Stimulated activated CD8-positive, alpha-beta memory T cell treated with anti-CD3 and anti-CD28 coated beads, Interleukin-15, amount 100 ng/mL, for 48 hours (primary cell): ENCODE measurements around the gene CUEDC1.
"Not testable (repeated sequence)": the region's sequence is repeated elsewhere in the genome, so short reads cannot be mapped to it uniquely, and the experiment has no call there.

Experiments used
- DNase-seq, 2 donors: peaks; one replicate each; pipeline ENCODE4 v3.0.0-alpha.2; 2020; ENCODE audit warnings: low read depth in 2 of 2

The CUEDC1 gene

DNA sequence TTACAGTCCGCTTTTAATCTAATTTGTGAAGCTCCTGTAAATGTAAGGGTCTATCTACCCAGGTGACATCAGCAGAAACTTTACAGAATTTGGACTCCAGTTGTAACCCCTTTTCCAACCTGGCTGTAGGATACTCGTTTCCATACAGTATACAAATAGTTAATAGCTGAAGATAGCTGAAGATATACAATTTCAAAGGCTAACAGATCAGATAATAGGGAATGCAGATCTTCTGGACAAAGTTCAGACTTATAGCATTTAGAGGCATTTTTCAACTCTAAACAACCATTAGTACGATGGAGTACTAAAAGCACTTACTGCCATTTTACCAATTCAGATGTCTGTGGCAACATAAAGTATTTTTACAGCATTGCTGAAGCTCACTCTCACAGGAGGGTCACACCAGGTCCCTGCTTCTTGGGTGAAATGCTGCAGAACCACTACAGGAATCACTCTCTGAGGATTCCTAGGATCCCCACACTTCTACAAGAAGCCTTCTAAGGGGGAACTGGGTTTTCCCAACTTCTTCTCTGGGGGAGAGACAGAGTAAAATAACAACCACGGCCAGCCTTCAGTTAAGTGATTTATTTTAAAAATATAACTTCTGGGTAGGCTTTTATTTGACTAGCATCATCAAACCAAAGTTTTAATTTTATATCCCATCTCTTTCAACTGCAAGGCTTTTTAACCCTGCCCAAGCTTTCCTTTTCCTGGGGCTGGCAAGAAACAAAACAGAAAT, 29.9 kb upstream of the CUEDC1 start:
- DNase-seq, result no peak

DNA sequence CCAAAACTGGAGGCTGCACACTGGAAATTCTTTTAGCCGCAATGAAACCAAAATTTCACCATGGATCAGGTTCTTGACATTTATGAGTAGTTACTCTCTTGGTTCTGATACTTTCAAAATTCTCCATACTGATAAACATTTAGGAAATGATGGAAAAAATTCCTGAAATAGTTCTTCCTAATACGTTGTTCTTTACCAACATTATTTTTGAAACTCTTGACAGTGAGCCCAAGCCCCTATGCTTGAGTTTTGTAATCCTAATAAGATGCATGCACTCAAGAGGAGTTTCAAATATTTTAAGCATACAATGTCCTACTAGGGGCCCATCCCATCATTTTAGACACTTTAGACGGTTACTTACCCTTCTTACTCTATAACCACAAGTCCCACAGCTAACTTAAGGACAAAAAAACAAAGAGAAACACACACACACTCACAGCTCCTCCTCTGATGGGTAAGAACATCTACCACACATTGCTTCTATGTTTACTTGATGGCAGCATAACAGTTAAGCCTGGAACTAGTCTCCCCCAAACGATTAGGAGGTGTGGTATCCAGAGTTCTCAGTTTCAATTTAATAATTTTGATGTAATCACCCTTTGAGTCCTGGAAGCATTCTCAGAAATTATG, 29.2 kb upstream of the CUEDC1 start:
- no peak for DNase-seq

DNA sequence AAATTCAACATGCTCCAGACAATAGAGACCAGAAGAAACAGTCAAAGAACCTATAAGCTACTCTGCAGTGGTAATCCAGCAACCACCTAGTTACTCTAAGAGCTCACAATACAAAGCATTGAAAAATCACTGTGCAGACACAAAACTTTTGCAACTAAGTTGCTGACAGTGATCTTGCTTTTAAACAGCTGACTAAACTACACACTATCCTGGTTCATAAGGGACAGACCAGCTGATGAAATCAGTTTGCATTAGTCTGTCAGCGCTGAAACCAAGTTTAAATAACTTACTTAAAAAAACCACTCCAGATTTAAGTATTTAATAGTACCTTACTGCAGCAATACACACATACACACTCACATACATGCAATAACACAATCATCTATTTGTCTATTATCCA, 28.2 kb upstream of the CUEDC1 start:
- no peak for DNase-seq

DNA sequence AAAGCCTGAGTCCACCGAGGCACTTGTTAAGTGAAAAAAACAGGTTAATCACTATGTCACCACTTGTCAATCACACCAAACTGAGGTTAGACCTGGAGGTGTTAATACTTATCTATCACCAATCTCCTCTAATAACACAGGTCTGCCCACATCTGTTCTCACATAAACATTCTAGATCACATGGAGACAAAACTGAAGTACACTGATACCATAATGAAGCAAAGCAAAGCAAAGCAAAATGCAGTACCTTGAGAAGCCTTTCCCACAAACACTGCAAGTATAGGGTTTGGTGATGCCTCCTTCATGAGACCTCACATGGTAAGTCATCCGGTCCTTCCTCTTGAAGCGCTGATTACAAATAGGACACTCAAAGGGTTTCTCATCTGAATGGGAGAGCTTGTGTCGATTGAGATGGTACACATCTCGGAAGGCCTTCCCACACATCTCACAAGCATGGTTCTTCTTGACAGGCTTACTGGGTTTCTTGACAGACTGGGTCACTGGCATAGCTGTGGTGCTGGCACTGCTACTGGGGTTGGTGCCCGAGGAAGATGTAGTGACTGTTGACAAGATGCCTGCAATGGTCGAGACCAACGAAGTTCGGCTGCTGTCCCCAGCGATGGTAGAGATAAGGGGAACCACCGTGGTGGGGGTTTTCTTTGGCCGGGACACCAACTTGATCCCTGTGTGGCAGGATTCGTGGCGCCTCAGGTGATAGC, 27.4 kb upstream of the CUEDC1 start:
- DNase-seq, result no peak

GRCh38 chr17:57980522-57980921, 25.3 kb upstream of the CUEDC1 start:
- no peak for DNase-seq

GRCh38 chr17:57979076-57979475, 23.9 kb upstream of the CUEDC1 start:
- no peak for DNase-seq

GRCh38 chr17:57976594-57976993, 21.4 kb upstream of the CUEDC1 start:
- no peak for DNase-seq

DNA sequence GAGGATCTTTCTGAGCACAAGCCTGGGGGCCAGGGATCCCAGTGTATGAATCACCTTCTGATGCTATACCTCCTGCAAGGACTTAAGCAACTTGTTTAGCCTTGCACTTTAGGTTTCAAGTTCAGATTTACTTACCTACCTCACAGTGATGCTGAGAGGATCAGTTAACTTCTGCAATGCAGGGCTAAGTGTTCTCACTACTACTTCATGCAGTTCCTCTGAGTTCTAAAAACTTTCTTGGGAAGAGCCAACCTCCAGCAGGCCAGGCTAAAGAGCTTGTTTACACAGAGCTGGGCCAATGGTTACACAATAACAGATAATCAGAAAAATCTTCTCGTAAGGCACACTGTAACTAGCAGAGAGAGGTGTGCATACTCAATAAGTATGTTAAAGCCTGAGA, 19.8 kb upstream of the CUEDC1 start:
- no peak for DNase-seq

DNA sequence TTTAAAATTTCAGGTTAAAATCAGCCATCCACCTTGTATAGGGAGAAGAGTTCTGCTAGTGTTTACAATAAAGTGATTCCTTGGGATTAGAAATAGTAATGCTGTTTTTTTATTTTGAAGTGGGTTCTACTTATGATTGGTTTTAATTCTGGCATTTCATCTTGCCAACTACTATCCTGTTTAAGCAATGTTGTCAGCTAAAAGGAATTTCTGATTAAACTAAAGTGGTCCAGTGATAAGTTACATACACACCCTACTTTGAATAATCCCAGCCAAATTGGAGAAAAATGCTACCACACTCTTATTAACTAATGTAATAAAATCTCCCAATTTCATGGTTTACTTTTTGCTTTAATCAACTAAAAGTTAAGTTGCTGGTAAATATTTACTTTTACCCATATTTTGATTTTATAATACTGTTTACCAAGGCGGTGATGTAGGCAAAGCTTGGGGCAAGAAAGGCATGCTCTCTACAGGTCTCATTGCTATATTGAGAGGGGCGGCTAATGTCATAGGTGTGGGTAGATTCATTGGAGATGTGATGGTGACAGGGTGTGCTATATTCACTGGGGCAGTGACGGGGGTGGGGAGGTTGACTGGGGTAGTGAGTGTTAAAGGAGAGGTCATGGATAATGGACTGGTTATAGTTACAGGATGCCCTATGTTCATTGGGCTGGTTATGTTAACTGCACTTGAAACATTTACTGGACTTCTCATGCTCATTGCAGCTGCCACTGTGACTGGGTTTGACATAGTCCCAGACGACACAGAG, 19.0 kb upstream of the CUEDC1 start:
- not testable (repeated sequence) for DNase-seq

DNA sequence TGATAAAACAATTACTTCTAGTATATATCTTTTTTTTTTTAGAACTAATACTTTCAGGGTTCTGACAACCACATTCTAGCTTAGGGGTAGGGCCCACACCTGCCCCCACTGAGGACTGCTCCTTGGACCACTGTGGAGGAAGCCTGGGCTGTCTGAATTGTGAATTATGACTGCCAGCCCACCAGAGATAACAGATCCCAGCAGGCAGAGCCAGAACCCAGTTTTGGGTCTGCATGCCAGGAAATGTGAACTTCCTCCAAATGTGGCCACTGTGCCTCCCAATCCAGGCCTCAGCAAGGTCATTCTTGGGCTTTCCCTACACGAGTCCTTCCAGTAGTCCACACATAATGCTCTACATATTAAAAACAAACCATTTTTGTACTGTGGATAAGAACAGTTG, 16.9 kb upstream of the CUEDC1 start:
- no peak for DNase-seq

GRCh38 chr17:57971572-57971971, 16.4 kb upstream of the CUEDC1 start:
- DNase-seq, result no peak

- DNase-seq, result no peak
Measured at GRCh38 chr17:57970710-57971109, 15.5 kb upstream of the CUEDC1 start.

GRCh38 chr17:57968456-57968855, 13.2 kb upstream of the CUEDC1 start:
- no peak for DNase-seq

DNA sequence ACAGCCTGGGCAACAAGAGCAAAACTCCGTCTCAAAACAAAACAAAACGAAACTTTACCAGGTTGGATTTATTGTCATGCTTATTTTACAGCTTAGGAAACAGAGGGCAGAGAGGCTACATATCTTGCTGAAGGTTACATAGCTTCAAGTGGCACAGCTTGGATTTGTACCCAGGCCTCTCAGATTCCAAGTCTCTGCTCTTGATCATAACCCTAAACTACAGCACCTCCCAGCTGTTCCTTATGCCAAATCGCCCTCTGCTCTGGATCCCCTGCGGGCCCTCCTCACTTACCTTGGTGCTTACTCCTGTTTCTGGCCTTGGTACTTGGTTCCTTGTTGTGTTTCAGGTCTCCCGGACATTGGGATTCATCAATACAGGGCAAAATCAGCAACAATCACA, 11.7 kb upstream of the CUEDC1 start:
- DNase-seq, result no peak

DNA sequence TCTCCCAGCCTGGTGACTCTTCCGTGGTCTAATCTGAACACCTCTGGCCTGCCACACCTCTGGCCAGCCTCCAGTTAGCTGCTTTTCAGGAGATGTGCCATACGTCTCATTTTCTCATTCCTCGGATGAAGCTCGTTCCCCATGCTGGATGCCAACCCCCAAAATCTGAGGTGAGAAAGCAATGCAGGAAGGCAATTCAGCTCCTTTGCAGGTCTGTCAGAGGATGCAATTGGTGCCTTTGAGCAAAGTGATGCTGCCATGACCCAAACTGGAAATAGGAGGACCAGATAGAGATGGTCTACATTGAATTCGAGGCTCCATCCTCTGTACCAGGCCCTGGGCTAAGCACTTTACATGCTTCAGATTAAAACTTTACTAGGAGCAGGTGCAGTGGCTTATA, 11.0 kb upstream of the CUEDC1 start:
- no peak for DNase-seq

DNA sequence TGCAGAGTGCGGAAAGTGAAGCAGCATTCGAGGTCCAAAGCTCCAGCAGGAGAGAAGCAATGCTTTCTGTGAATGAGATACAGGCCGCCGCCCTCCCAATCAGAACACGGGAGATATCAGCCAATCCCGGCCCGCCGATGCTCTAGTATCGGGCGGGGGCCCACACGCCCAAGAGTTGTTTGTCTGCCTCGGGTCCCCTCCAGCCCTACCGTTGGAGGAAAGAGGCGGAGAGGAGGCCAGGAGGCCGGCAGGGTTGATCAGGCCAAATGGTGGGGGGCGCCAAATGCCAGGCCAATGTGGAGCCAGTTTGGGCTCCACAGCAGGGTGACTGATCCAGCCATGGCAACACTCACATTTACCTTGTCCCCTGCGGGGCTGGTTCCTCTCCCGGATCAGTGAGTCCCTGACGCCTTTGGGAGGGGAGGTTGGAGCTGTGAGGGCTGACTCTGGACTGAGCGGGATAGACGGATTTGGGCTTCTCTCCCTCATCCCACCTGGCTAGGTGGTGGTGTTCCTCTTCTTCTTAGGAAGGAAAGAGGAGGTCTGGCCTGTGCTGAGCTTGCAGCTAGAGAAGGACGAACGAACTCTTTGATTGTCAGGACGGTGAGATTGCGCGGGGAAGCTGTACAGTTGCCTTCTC, 10.4 kb upstream of the CUEDC1 start:
- DNase-seq, result no peak

DNA sequence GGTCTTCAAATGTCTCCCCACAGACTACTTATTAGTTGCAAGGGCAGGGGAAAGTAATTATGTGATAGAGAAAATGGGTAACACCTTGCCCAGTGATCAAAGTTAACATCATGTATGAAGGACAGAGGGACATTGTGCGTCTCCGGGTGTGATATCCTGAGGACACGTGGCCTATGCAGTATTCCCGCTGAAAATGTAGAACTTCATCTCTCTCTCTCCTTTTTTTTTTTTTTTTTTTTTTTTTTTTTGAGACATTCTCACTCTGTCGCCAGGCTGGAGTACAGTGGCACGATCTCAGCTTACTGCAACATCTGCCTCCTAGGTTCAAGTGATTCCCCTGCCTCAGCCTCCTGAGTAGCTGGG, 7.9 kb upstream of the CUEDC1 start:
- no peak for DNase-seq

DNA sequence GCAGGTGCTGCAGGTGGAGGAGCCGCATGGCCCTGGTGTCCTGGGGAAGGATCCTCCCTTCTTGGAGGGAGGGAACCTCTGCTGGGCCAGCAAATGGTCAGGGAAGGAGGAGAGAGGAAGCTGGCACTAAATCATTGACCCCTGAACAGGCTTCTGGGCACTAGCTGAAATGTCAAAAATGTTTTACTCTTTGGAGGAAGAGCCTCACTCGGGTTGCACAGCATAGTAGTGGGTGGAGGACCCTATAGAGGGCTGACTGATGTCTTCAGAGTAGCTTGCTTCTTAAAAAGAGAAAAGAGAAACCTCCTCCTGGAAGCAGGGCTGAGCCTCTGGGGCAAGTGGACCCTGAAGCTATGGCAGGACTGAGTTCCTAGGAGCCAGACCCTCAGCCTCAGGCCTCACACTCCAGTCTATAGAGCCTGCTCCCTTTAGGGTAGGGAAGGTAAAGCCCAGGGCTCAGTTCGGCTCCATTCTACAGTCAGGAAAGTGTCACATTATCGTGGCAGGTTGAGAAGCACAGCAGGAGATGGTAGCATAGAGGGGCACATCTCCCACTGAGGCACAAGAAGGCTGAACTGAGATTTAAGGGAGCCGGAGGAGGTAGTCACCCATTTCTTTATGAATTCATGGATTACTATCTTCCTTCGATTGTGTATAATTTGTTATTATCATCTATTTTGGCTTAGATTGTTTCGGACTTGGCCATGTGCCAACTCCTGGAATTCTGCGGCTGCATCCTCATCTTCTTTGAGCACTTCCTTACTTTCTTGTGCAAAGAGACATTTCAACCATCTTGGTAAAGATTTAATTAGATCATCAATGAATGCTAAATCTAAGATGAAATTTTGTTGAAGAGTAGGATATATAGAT, 7.3 kb upstream of the CUEDC1 start:
- DNase-seq, result no peak

DNA sequence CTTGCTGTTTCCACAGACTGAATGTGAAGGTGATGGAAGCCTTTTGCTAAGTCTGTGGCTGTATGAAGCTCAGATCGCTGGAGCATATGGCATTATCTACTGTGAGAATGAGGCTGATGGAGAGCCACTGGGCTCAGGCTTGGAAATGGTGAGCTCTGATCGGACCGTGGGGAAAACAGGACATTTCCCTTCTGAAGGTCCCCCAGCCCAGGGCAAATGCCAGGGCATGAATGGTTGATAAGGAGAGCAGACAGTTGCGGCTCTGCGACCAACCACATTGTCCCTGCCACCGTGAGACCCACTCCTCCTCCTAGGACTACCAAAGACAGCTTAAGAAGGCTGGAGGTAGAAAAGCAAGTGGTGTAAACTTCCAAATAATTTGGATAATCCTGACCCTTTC, 4.7 kb upstream of the CUEDC1 start:
- no peak for DNase-seq

GRCh38 chr17:57958391-57958790, 3.2 kb upstream of the CUEDC1 start:
- DNase-seq, result not testable (repeated sequence)

GRCh38 chr17:57957886-57958285, 2.7 kb upstream of the CUEDC1 start:
- DNase-seq, result no peak
